GM06990 (cell line): ENCODE results near the gene RRP8.
A peak's percentile ranks its signal among the peaks of the same experiment; 100 is the strongest.

Source experiments
- DNase-seq: peaks from one replicate; pipeline ENCODE4 v3.0.0-alpha.2; 2011; ENCODE audit not compliant: insufficient read length; ENCODE audit errors: extremely low read depth
- H3K27me3 ChIP-seq: replicated peaks from 2 replicates; pipeline ENCODE4 v1.6.0; 2011; ENCODE audit warnings: low read length; ENCODE audit not compliant: control insufficient read depth, insufficient read depth
- H3K36me3 ChIP-seq: 2 replicates; pipeline ENCODE4 v1.5.1; 2011; ENCODE audit warnings: low read length; ENCODE audit not compliant: control insufficient read depth, insufficient read depth
- H3K4me3 ChIP-seq: replicated peaks from 2 replicates; pipeline ENCODE4 v1.5.1; 2011; ENCODE audit warnings: low read depth, mild to moderate bottlenecking, control low read depth, low read length
- CTCF ChIP-seq: IDR thresholded peaks from 2 replicates; pipeline ENCODE4 v1.5.1; 2011; ENCODE audit warnings: low read length, control low read depth, mild to moderate bottlenecking, inconsistent platforms; ENCODE audit not compliant: insufficient read depth, poor library complexity, severe bottlenecking

RRP8 gene

GRCh38 chr11:6569706-6570105 is 33.7 kb downstream of the RRP8 start:
- Histone ChIP-seq H3K27me3 (no peaks in the 10 kb centered on the region), H3K4me3 (no peak overlapping the region), H3K36me3 (peaks cover 4% of the 10 kb centered on the region)
- no peak for DNase-seq
- no peak for TF ChIP-seq CTCF

GRCh38 chr11:6568191-6568918 is 35.1 kb downstream of the RRP8 start:
- H3K36me3 ChIP-seq: peaks cover 6% of the 10 kb centered on the region
- TF ChIP-seq CTCF: peak; percentile 7
- no peak for DNase-seq

GRCh38 chr11:6567371-6567745 is 36.1 kb downstream of the RRP8 start:
- H3K36me3 ChIP-seq: peaks cover 6% of the 10 kb centered on the region
- no peak for DNase-seq

More at GRCh38 chr11:6568191-6568918, 35.1 kb downstream of the RRP8 start:
- H3K27me3 ChIP-seq: no peaks in the 10 kb centered on the region
- H3K4me3 ChIP-seq: no peak overlapping the region

GRCh38 chr11:6566704-6567370 is 36.6 kb downstream of the RRP8 start:
- Histone ChIP-seq H3K27me3 (no peaks in the 10 kb centered on the region), H3K36me3 (peaks cover 6% of the 10 kb centered on the region), H3K4me3 (no peak overlapping the region)
- no peak for DNase-seq
- no peak for TF ChIP-seq CTCF

More at GRCh38 chr11:6567371-6567745, 36.1 kb downstream of the RRP8 start:
- Histone ChIP-seq H3K27me3 (no peaks in the 10 kb centered on the region), H3K4me3 (no peak overlapping the region)
- TF ChIP-seq CTCF: no peak

- Histone ChIP-seq H3K27me3 (no peaks in the 10 kb centered on the region), H3K4me3 (no peak overlapping the region), H3K36me3 (peaks cover 6% of the 10 kb centered on the region)
- DNase-seq: no peak
- TF ChIP-seq CTCF: no peak
Measured at GRCh38 chr11:6565988-6566703, 37.3 kb downstream of the RRP8 start.
